HL-60 (cell line): ENCODE measurements around the gene ZNF219.

ENCODE experiments used
- GABPA ChIP-seq: IDR thresholded peaks from 2 replicates; pipeline ENCODE4 v1.6.1; 2012; ENCODE audit warnings: low read depth
- TF ChIP-seq, protein P1 (sequence below): IDR thresholded peaks from one replicate; pipeline ENCODE4 v1.5.1; 2011; ENCODE audit warnings: low read length, control low read depth, inconsistent platforms; ENCODE audit not compliant: insufficient read depth

GRCh38 chr14:21061347-21061668 lies 37.1 kb downstream of the ZNF219 start:
- TF ChIP-seq, protein P1, sequence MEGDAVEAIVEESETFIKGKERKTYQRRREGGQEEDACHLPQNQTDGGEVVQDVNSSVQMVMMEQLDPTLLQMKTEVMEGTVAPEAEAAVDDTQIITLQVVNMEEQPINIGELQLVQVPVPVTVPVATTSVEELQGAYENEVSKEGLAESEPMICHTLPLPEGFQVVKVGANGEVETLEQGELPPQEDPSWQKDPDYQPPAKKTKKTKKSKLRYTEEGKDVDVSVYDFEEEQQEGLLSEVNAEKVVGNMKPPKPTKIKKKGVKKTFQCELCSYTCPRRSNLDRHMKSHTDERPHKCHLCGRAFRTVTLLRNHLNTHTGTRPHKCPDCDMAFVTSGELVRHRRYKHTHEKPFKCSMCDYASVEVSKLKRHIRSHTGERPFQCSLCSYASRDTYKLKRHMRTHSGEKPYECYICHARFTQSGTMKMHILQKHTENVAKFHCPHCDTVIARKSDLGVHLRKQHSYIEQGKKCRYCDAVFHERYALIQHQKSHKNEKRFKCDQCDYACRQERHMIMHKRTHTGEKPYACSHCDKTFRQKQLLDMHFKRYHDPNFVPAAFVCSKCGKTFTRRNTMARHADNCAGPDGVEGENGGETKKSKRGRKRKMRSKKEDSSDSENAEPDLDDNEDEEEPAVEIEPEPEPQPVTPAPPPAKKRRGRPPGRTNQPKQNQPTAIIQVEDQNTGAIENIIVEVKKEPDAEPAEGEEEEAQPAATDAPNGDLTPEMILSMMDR: no peak
- TF ChIP-seq GABPA: no peak
